GM19240 (cell line): ENCODE data around the gene UBE2L6.
"Not testable (repeated sequence)": the region's sequence is repeated elsewhere in the genome, so short reads cannot be mapped to it uniquely, and the experiment has no call there.

Experiments
- DNase-seq: peaks from one replicate; pipeline ENCODE4 v3.0.0; 2011; ENCODE audit warnings: low spot score; ENCODE audit not compliant: insufficient read length

Gene UBE2L6

DNA sequence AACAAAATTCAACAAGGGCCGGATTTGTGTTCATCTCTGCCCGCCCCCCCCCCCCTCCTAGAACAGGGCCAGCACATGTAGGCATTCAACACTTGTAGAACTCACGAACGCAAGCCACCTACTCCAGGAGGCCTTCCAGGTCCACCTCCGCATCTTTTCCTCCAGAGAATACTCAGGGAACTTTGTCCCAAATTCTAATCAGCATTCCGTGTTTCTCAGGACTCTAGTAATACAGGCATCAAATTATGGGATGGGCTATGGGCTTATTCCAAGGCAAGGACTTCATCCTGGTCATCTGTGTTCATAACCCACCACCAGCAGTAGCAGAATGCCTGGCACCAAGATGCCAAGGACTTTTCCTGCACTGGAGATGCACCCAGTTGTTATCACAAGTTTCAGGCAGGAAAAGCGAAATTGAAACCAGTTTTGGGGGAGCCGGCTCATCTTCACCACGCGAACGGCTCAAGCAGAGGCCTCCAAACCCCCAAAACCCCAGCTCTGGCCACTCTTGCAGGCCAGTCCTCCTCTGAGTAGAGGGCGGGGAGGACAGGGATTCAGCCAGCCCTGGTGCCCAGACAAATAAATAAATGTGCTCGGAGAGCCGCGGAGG is 462 bp downstream of the UBE2L6 start:
- no peak for DNase-seq

DNA sequence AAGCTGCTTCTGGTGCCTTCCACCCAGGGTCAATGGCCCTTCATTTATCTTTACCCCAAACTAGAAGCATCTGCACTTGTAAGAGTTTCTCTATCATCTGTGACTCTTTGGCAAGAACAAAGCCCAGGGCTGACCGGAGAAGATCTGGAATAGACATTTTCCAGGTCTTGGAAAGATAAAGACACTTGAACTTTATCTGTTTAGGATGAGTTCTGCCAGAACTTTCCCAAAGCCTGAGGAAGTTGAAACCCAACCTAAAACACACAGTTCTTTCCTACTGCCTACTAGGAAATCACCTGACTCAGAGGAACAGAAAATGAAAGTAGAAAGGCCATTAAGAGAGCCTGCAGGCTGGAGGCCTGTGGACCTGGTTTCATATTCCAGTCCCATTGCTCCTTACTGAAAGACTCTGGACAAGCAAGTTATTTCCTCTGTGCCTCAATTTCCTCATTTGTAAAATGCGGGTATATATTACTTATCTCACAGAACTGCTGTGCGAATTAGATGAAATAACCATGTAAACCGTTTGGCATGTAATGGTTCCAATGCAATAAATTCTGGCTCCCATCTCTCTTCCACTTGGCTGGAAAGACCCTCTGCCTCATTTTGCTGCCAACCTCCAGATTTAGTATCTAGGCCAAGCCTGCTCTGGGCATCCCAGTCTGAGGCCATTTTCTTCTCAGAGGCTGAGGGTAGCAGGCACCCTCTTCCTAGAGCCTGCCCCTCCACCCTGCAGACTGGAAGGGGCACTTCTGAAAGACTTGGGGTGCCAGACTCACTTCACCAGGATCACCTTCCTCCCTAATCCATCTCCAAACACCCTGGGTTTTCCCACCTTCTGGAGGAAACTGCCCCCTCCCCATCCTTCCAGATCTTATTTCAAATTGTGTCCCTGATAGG is 1.2 kb downstream of the UBE2L6 start:
- peak; percentile 55 for DNase-seq

DNA sequence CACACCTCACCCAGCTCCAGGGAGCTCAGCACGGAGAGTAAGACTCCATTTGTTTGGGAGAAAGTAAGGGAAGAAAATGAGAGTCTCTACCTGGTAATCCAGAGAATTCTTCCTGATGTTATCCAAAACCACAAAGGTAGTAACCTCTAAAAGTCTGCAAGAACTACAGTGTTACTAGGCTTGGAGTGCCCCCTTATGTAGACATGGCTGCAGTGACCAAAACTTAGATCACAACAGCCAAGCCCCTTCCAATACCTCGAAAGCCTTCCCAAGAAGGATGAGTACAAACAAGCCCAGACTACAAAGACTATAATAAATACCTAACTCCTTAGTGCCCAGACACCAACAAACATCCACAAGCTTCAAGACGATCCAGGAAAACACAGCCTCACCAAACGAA is 4.9 kb downstream of the UBE2L6 start:
- DNase-seq = no peak

DNA sequence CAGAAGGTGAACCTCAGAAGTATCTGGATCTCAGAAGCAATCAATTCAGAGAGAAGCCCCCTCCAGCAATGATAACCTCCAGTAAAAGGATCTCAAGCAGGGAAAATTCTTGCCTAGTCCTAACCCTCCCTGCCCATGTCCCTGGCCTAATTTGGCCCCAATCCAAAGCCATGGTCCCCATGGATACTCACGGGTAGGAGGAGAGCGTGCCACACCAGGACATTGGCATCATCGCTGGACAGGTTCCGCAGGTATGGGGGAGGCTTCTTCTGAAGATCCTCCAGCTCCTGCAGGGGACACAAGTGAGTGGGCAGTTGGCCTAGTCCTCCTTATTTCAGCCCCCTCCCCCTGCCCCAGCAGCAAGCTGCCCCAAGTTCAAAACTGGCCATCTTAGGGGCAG is 7.3 kb downstream of the UBE2L6 start:
- no peak for DNase-seq

DNA sequence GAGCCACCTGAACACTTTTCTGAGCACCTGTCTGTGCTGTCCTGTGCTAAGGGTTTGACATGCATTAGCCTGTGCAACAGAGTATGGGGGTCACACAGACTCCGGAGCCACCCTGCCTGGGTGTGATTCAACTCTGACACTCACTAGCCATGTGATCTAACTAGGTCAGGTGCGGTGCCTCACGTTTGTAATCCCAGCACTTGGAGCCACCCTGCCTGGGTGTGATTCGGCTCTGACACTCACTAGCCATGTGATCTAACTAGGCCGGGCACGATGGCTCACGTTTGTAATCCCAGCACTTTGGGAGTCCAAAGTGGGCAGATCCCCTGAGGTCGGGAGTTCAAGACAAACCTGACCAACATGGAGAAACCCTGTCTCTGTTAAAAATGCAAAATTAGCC is 11.4 kb downstream of the UBE2L6 start:
- no peak for DNase-seq

DNA sequence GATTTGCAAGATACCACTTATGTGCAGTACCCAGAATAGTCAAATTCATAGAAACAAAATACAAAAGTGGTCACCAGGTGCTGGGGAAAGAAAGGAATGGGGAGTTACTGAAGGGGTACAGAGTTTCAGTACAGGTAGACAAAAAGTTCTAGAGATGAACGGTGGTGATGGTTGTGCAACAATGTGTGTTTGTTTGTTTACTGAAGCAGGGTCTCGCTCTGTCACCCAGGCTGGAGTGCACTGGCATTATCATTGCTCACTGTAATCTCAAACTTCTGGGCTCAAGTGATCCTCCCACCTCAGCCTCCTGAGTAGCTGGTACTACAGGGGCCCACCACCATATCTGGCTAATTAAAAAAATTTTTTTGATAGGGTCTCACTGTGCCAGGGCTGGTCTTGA is 12.1 kb downstream of the UBE2L6 start:
- no peak for DNase-seq

DNA sequence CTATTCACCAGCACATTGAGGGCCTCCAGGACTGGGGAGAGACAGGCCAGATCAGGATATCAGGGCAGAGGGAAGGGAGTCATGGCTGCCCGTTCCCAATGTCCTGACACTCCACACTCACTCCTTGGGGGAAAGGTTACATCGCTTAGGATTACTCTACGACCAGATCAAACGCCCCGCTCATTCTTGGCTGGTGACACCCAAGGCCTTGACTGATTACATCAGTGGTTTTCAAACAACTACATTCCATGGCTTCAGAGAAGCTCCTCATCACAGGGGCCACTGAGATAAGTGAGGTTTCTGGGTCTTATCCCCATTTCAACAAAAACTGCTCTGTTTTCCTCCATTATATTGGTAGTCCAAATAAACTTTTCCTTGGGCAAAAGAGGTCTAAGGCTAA is 15.0 kb downstream of the UBE2L6 start:
- DNase-seq = no peak

DNA sequence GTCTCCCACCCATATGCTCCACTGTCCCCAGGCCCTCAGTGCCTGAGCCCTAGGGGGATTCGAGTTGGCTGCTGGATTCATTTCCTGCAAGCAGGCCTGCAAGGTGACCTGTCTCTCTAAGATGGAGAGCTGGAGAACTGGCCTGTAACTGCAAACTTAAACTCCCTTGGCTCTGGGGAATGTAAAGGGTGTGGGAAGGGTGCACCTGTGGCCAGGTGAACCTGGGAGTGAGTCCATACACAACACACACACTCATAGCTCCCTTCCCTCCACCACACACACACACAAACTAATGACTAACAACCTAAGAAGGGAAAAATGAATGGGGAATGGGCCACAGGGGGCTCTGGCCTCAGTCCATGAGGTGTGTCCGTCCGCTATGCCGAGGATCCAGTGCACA is 15.5 kb downstream of the UBE2L6 start:
- no peak for DNase-seq

DNA sequence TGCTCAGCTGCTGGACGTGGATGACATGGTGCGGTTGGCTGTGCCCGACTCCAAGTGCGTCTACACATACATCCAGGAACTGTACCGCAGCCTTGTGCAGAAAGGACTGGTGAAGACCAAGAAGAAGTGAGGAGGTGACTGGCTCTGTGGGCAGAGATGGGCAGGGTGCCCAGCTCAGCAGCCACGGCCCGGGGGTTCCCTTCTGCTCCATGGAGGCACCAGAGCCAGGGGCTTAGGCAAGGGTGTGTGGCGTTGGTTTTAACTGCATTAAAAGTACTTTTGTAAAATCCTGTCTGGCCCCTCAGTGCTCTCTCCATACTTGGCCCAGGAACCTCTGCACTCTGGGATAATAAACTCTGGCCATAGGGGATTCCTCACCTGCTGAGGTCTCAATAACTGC is 17.5 kb downstream of the UBE2L6 start:
- DNase-seq = no peak

DNA sequence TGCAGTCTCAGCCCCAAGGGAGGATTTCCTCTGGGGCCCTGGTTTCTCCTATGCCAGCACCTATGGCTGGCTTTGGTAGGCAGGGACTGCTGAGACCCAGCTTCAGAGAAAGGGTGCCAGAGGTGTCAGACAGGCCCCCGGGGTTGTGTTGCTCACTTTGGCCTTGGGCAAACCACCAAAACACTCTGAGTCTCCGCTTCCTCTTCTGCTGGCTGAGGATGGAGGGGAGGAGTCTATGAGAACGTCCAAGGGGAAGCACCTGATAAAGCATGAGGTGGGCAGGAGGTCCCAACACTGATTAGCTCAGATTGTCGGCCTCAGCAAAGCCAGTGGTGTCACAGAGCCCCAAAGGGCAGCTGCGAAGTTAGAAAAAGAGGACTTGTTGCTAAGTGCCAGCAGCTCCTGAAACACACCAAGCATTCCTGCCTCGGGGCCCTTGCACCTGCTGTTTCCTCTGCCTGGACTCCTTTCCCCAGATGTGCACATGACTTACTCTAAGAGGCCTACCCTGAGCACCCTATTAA is 19.6 kb downstream of the UBE2L6 start:
- DNase-seq = peak; percentile 55

DNA sequence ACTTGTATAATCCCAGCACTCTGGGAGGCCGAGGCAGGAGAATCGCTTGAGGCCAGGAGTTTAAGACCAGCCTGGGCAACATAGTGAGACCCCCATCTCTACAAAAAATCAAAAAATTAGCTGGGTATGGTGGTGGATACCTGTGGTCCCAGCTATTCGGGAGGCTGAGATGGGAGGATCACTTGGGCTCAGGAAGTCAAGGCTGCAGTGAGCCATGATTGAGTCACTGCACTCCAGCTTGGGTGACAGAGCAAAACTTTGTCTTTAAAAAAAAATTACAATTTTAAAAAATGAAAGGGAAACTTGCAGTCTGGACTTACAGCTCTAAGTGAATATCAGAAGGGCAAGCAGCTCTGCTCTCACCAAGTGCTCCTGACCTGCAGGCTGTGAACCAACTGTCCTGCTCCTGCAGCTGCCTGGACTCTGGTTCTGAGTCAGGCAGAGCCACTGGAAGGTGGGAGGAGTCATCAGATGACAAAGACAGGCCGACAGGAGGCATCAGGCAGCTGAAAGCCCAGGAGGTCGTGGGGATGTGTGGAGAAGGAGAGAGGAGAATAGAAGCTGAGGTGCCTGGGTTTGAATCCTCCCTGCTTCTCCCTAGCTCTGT is 20.5 kb downstream of the UBE2L6 start:
- DNase-seq = no peak

DNA sequence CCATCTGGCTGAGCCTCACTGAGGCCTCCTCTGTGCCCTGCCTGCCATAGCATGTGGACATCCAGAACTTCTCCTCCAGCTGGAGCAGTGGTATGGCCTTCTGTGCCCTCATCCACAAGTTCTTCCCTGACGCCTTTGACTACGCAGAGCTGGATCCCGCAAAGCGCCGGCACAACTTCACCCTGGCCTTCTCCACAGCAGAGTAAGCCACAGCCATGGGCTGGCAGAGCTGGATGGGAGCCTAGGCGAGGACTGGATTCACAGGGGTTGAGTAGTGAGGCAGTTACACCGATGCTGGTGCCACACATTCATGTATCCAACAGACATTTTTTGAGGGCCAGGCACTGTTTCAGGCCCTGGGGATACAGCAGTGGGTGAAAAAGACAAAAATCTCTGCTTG is 21.0 kb downstream of the UBE2L6 start:
- no peak for DNase-seq

DNA sequence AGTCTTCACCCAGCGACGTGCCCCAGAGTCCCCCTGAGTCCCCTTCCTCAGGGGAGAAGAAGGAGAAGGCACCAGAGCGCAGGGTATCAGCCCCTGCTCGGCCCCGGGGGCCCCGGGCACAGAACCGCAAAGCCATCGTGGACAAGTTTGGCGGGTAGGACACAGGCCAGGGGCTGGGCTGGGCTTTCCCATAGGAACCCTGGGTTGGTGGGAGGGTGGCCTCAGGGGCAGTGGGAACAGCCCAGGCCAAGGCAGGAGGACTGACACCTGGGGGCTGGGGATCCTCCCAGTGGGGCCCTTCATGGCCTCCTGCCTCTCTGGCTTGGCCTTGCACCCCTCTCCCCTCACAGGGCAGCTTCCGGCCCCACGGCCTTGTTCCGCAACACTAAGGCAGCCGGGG is 21.6 kb downstream of the UBE2L6 start:
- no peak for DNase-seq

DNA sequence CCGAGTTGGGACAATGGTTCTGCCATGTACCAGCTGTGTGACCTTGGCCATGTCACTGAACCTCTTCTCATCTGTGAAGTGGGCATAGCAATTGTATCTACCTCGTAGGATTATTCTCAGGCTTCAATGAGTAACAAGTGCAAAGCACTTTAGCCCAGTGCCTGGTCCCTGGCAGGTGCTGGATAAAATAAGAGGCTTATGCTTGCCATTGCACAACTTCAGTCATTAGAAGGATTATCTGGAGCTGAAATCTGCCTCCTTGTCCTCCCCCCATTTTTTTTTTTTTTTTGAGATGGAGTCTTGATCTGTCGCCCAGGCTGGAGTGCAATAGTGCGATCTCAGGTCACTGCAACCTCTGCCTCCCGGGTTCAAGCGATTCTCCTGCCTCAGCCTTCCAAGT is 22.9 kb downstream of the UBE2L6 start:
- DNase-seq = no peak

DNA sequence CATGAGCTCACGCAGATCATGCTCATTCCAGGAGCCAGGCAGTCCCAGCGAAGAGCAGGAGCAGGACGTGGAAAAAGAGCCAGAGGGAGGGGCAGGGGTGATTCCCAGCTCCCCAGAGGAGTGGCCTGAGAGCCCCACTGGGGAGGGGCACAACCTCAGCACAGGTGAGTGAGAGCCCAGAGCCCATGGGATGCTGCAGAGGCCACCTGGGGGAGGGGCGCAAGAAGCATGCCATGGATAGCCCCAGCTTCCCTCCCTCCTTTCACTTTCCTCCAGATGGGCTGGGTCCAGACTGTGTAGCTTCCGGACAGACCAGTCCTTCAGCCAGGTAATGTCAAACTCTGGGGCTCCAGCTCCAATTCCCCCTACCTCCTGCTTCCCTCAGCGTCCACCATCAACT is 23.9 kb downstream of the UBE2L6 start:
- DNase-seq = no peak

DNA sequence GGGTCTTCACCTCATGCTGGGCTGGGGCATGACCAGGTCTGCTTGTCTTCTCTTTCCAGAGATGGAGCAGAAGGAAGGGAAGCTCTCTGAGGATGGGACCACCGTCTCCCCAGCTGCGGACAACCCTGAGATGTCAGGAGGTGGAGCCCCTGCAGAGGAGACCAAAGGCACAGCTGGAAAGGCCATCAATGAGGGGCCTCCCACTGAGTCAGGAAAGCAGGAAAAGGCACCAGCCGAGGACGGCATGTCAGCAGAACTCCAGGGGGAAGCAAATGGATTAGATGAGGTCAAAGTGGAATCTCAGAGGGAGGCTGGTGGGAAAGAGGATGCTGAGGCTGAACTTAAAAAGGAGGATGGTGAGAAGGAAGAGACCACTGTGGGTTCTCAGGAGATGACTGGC is 24.9 kb downstream of the UBE2L6 start:
- no peak for DNase-seq

DNA sequence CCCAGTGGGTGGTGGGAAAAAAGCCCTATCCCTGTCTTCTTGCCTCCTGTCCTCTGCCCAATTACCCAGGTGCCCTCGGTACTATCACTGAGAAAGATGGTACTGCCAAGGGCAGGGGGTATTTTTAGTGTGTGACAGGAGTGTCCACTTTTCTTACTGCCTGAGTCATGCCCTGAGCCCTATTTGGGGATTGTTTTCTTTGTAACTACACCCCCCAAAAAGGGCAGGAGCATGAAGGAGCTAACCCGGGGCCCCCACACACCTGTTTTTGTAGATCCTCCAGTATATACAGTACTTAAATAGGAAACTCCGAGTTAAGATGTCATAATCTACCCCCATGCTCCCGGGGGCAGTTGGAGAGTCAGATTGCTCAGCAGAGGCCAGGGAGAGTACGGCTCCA is 26.3 kb downstream of the UBE2L6 start:
- no peak for DNase-seq

DNA sequence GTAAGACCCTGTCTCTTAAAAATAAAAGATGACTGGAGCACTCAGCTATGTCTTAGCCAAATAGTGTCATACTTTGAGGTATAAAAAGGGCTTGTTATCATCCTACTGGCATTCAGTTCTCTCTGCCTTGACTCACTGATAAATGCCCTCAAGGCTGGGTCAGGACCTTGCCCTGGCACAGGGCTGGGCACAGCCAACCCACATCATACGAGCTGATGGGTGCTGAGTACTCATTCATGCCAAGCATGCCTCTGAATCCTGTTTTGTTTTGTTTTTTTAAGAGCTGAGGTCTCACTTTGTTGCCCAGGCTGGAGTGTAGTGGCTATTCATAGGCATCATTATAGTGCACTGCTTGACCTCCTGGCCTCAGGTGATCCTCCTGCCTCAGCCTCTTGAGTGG is 28.1 kb downstream of the UBE2L6 start:
- no peak for DNase-seq

DNA sequence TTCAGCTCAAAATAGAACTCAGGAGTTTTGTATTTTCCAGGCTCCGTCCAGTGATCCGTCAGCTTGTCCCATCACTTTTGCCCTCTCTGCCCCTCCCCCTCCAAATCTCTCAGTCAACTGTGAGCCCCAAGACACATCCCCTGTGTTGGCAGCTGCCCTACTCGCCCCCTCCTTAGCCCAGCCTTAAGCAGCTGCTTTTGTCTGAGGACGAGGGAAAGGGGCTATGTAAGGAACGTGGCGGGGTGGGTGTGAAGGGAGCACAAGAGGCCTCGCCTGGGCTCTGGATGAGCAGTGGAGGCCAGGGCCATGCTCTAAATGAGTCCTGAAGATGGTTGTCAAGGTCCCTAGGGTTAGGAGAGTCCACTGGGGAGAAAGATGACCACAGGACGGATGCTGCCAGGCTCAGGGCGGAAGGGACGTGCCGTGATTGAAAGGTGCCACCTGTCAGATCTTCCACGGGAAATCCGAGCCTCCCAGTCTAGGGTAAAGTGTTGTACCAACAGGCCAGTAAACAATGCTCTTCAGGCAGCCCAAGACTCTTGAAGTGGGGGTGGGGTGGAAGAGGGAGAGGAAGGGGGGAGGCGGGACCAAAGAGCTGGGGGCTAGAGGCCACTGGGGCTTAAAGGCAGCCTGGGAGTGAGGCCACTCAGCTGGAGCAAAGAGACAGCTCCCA is 30.4 kb downstream of the UBE2L6 start, which contains the start of gene SMTNL1:
SMTNL1 (plus strand) TSS at position 649 of the 673 bp plus-strand sequence. CDS start 5,048 bp downstream, outside the sequence.
- DNase-seq = no peak

DNA sequence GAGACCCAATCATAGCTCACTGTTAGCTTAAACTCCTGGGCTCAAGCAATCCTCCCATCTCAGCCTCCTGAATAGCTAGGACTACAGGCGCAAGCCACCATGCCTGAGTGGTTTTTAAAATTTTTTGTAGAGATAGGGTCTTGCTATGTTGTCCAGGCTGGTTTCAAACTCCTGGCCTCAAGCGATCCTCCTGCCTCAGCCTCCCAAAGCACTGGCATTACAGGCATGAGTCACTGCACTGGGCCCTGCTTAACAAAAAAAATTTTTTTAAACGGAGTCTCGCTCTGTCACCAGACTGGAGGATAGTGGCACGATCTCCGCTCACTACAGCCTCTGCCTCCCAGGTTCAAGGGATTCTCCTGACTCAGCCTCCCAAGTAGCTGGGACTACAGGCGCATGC is 33.0 kb downstream of the UBE2L6 start:
- not testable (repeated sequence) for DNase-seq

DNA sequence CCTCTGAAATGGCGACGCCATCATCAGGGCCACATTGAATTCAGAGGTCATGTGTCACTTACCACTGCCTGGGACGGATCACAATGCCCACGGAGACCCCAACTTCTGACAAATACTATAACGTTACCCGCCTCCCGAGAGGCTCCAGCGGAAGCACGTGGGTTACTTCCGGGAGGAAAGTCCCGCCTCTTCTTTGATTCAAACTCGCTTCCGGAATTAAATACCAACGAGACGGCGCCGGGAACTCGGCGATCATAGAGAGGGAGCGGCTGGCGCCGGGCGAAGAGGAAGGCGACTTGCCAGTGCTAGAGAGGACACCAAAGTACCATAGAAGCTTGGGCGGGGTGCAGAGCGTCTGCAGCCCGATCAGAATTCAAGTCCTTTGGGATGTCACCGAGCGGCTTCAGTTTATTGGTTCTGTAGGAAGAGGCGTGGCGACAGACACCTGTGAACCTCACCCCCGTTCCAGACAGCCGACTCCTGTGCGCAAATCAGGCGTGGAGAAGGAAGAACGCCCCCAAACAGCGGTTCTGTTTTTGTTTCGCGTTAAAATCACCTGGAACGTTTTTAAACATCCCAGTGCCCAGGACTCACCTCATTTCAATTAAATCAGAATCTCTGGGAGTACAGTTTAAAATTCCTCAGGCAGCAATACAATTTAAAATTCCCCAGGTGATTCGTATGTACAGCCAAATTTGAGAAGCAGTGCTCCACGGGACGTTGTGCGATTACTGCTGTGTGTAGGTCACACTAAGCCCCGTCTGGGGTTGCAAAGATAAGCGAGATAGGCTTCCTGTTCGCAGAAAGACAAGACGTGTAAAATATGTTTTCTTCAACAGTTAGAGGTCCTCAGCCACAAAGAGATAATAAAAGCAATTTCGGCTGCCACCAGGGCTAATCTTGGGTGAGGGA is 36.6 kb downstream of the UBE2L6 start, which contains the start of gene TIMM10:
TIMM10 (minus strand) TSS at position 159 of the 912 bp plus-strand sequence. CDS start 565 bp downstream, outside the sequence.
- DNase-seq = peak; percentile 96
